Esophagus squamous epithelium (tissue), 4 donors: ENCODE measurements around the gene NDUFV3.

ENCODE experiments used
- POLR2A ChIP-seq, 4 donors: fragments of 450-650 bp; IDR thresholded peaks; one replicate each; pipeline ENCODE4 v1.6.1; 2017; ENCODE audit warnings: antibody characterized with exemption in 4 of 4, mild to moderate bottlenecking in 4 of 4, moderate library complexity in 3 of 4
- TF ChIP-seq, protein P1 (sequence below), 6 experiments: fragments of 450-650 bp in 4 of 6; fragments of 200-600 bp in 2 of 6; sonication (generic) in 2 of 6; IDR thresholded peaks; one replicate each; pipeline ENCODE4 v1.5.1; 2016 to 2019; ENCODE audit warnings: antibody characterized with exemption in 6 of 6, mild to moderate bottlenecking in 4 of 6, moderate library complexity in 4 of 6

- TF ChIP-seq, protein P1, sequence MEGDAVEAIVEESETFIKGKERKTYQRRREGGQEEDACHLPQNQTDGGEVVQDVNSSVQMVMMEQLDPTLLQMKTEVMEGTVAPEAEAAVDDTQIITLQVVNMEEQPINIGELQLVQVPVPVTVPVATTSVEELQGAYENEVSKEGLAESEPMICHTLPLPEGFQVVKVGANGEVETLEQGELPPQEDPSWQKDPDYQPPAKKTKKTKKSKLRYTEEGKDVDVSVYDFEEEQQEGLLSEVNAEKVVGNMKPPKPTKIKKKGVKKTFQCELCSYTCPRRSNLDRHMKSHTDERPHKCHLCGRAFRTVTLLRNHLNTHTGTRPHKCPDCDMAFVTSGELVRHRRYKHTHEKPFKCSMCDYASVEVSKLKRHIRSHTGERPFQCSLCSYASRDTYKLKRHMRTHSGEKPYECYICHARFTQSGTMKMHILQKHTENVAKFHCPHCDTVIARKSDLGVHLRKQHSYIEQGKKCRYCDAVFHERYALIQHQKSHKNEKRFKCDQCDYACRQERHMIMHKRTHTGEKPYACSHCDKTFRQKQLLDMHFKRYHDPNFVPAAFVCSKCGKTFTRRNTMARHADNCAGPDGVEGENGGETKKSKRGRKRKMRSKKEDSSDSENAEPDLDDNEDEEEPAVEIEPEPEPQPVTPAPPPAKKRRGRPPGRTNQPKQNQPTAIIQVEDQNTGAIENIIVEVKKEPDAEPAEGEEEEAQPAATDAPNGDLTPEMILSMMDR (IDR thresholded peaks at IDR 0.05), result no peak
- TF ChIP-seq POLR2A (IDR thresholded peaks at IDR 0.05), result no peak
These were observed 12.1 kb downstream of the NDUFV3 start for GRCh38 chr21:42905195-42905594.
